ENCODE results near the gene ANKRD29. TPM values are rescaled to one million over a fixed set of nuclear protein-coding genes. Genes with fewer than 3 reads are reported as not detected.
"Not testable (repeated sequence)": the region's sequence is repeated elsewhere in the genome, so short reads cannot be mapped to it uniquely, and the experiment has no call there.

The ANKRD29 gene
- polyA plus RNA-seq, 1 donor (not counting 4 experiments of a cell fraction or from before 2014, with no cell fraction given): 3.7 TPM

- no peak for TF ChIP-seq EZH2 (IDR thresholded peaks at IDR 0.05; ENCODE audit: low read length)
- TF ChIP-seq, protein P1, sequence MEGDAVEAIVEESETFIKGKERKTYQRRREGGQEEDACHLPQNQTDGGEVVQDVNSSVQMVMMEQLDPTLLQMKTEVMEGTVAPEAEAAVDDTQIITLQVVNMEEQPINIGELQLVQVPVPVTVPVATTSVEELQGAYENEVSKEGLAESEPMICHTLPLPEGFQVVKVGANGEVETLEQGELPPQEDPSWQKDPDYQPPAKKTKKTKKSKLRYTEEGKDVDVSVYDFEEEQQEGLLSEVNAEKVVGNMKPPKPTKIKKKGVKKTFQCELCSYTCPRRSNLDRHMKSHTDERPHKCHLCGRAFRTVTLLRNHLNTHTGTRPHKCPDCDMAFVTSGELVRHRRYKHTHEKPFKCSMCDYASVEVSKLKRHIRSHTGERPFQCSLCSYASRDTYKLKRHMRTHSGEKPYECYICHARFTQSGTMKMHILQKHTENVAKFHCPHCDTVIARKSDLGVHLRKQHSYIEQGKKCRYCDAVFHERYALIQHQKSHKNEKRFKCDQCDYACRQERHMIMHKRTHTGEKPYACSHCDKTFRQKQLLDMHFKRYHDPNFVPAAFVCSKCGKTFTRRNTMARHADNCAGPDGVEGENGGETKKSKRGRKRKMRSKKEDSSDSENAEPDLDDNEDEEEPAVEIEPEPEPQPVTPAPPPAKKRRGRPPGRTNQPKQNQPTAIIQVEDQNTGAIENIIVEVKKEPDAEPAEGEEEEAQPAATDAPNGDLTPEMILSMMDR (optimal IDR thresholded peaks at IDR 0.05 in 1 of 3, IDR thresholded peaks at IDR 0.05 in 1 of 3, conservative IDR thresholded peaks at IDR 0.05 in 1 of 3; ENCODE audit: extremely low read depth in 1 of 3, insufficient read depth in 2 of 3, low read length in 3 of 3): no peak
- FAIRE-seq: no peak
- no peaks in the 10 kb centered on the region for H3K79me2 ChIP-seq (ENCODE audit: control insufficient read depth, insufficient read depth, low read length)
- no peak overlapping the region for H3K27ac ChIP-seq (ENCODE audit: control insufficient read depth, insufficient read depth, low read length)
- DNase-seq (ENCODE audit: low read depth, low spot score): no peak
- H3K4me2 ChIP-seq (ENCODE audit: control insufficient read depth, extremely low read depth, insufficient read depth, low read depth, low read length): no peak overlapping the region
- no peaks in the 10 kb centered on the region for H3K9me1 ChIP-seq (ENCODE audit: control insufficient read depth, extremely low read depth, insufficient read depth, low read length)
- dilution Hi-C loops (cut with MboI; ENCODE audit: extremely low pct_ligation_motif_present, low sequenced_read_pairs): no loop called here
- no peak overlapping the region for H3K4me3 ChIP-seq (ENCODE audit: control insufficient read depth in 2 of 3, extremely low read depth in 1 of 3, insufficient read depth in 2 of 3, low read depth in 1 of 3, low read length in 3 of 3)
- H3K36me3 ChIP-seq (ENCODE audit: control insufficient read depth in 2 of 2, extremely low read depth in 1 of 2, insufficient read depth in 2 of 2, low read length in 2 of 2): no peaks in the 10 kb centered on the region
- no peak overlapping the region for H2AFZ ChIP-seq (ENCODE audit: control insufficient read depth, low read length)
- H3K4me1 ChIP-seq (ENCODE audit: control insufficient read depth, extremely low read depth, insufficient read depth, low read length): peaks cover 6% of the 10 kb centered on the region
- no peaks in the 10 kb centered on the region for H4K20me1 ChIP-seq (ENCODE audit: control insufficient read depth, extremely low read depth, insufficient read depth, low read length)
- no peak overlapping the region for H3K9ac ChIP-seq (ENCODE audit: control insufficient read depth, extremely low read depth, insufficient read depth, low read length)
- H3K27me3 ChIP-seq (ENCODE audit: control insufficient read depth, extremely low read depth, insufficient read depth, low read length): peaks cover 5% of the 10 kb centered on the region
- no peaks in the 10 kb centered on the region for H3K9me3 ChIP-seq (ENCODE audit: control insufficient read depth, low read depth, low read length)
Measured at GRCh38 chr18:23614413-23614812, 48.3 kb downstream of the ANKRD29 start.

GRCh38 chr18:23613091-23613475 is 49.6 kb downstream of the ANKRD29 start:
- H2AFZ ChIP-seq (ENCODE audit: control insufficient read depth, low read length); H3K79me2 ChIP-seq (ENCODE audit: control insufficient read depth, insufficient read depth, low read length); H3K4me3 ChIP-seq (ENCODE audit: control insufficient read depth in 2 of 3, extremely low read depth in 1 of 3, insufficient read depth in 2 of 3, low read depth in 1 of 3, low read length in 3 of 3); dilution Hi-C loops (cut with MboI; ENCODE audit: extremely low pct_ligation_motif_present, low sequenced_read_pairs); DNase-seq (ENCODE audit: low read depth, low spot score); H3K36me3 ChIP-seq (ENCODE audit: control insufficient read depth in 2 of 2, extremely low read depth in 1 of 2, insufficient read depth in 2 of 2, low read length in 2 of 2); H4K20me1 ChIP-seq (ENCODE audit: control insufficient read depth, extremely low read depth, insufficient read depth, low read length); H3K9me1 ChIP-seq (ENCODE audit: control insufficient read depth, extremely low read depth, insufficient read depth, low read length); H3K9me3 ChIP-seq (ENCODE audit: control insufficient read depth, low read depth, low read length); H3K27ac ChIP-seq (ENCODE audit: control insufficient read depth, insufficient read depth, low read length); H3K4me2 ChIP-seq (ENCODE audit: control insufficient read depth, extremely low read depth, insufficient read depth, low read depth, low read length); H3K4me1 ChIP-seq (ENCODE audit: control insufficient read depth, extremely low read depth, insufficient read depth, low read length); H3K9ac ChIP-seq (ENCODE audit: control insufficient read depth, extremely low read depth, insufficient read depth, low read length); H3K27me3 ChIP-seq (ENCODE audit: control insufficient read depth, extremely low read depth, insufficient read depth, low read length); FAIRE-seq: not testable (repeated sequence)

DNA sequence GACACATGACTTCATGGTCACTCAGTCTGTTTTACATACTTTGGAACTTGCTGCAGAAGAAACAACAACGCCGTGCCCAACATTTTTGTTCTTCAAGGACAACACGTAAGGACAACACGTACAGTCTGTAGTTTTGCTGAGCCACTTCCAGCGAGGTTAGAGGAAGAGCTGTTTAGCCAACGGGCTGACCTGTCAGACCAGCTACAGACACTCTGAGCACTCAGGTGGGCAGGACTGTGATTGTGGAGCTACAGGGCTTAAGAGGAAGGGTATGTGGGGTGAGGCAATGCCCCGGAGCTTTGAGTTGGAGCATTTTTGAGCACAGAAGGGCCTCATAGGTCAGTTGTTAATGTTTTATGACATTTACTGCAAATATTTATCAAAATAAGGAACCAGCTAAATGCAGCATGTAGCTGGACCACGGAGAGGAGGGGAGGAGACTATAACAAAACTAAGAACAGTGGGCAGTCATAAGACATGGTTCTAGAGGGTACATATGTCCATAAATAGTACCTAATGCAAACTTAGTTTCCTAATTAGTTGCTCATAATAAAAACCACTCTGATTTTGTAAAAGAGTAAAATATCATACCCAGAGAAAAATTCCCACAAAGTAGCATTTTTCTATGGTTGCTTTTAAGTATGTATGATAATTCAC is 50.1 kb downstream of the ANKRD29 start:
- no peaks in the 10 kb centered on the region for H3K4me1 ChIP-seq (ENCODE audit: control insufficient read depth, extremely low read depth, insufficient read depth, low read length)
- H2AFZ ChIP-seq (ENCODE audit: control insufficient read depth, low read length): no peak overlapping the region
- H3K79me2 ChIP-seq (ENCODE audit: control insufficient read depth, insufficient read depth, low read length): no peaks in the 10 kb centered on the region
- H3K9ac ChIP-seq (ENCODE audit: control insufficient read depth, extremely low read depth, insufficient read depth, low read length): no peak overlapping the region
- H3K27ac ChIP-seq (ENCODE audit: control insufficient read depth, insufficient read depth, low read length): no peak overlapping the region
- H4K20me1 ChIP-seq (ENCODE audit: control insufficient read depth, extremely low read depth, insufficient read depth, low read length): no peaks in the 10 kb centered on the region
- FAIRE-seq: no peak
- TF ChIP-seq, protein P1 (optimal IDR thresholded peaks at IDR 0.05 in 1 of 3, IDR thresholded peaks at IDR 0.05 in 1 of 3, conservative IDR thresholded peaks at IDR 0.05 in 1 of 3; ENCODE audit: extremely low read depth in 1 of 3, insufficient read depth in 2 of 3, low read length in 3 of 3): no peak
- no peak for TF ChIP-seq EZH2 (IDR thresholded peaks at IDR 0.05; ENCODE audit: low read length)
- no peak overlapping the region for H3K4me3 ChIP-seq (ENCODE audit: control insufficient read depth in 2 of 3, extremely low read depth in 1 of 3, insufficient read depth in 2 of 3, low read depth in 1 of 3, low read length in 3 of 3)
- H3K9me3 ChIP-seq (ENCODE audit: control insufficient read depth, low read depth, low read length): no peaks in the 10 kb centered on the region
- no peaks in the 10 kb centered on the region for H3K27me3 ChIP-seq (ENCODE audit: control insufficient read depth, extremely low read depth, insufficient read depth, low read length)
- no peaks in the 10 kb centered on the region for H3K36me3 ChIP-seq (ENCODE audit: control insufficient read depth in 2 of 2, extremely low read depth in 1 of 2, insufficient read depth in 2 of 2, low read length in 2 of 2)
- dilution Hi-C loops (cut with MboI; ENCODE audit: extremely low pct_ligation_motif_present, low sequenced_read_pairs): no loop called here
- DNase-seq (ENCODE audit: low read depth, low spot score): no peak
- no peak overlapping the region for H3K4me2 ChIP-seq (ENCODE audit: control insufficient read depth, extremely low read depth, insufficient read depth, low read depth, low read length)
- H3K9me1 ChIP-seq (ENCODE audit: control insufficient read depth, extremely low read depth, insufficient read depth, low read length): no peaks in the 10 kb centered on the region

All from keratinocyte (primary cell).